GM18858 (cell line): ENCODE data around the gene ERMAP.

Experiments used
- ATAC-seq: cut with Tn5 transposase; IDR thresholded peaks from one replicate; pipeline ENCODE4 v1.9.1; 2021; ENCODE audit not compliant: unreplicated experiment

Gene ERMAP

DNA sequence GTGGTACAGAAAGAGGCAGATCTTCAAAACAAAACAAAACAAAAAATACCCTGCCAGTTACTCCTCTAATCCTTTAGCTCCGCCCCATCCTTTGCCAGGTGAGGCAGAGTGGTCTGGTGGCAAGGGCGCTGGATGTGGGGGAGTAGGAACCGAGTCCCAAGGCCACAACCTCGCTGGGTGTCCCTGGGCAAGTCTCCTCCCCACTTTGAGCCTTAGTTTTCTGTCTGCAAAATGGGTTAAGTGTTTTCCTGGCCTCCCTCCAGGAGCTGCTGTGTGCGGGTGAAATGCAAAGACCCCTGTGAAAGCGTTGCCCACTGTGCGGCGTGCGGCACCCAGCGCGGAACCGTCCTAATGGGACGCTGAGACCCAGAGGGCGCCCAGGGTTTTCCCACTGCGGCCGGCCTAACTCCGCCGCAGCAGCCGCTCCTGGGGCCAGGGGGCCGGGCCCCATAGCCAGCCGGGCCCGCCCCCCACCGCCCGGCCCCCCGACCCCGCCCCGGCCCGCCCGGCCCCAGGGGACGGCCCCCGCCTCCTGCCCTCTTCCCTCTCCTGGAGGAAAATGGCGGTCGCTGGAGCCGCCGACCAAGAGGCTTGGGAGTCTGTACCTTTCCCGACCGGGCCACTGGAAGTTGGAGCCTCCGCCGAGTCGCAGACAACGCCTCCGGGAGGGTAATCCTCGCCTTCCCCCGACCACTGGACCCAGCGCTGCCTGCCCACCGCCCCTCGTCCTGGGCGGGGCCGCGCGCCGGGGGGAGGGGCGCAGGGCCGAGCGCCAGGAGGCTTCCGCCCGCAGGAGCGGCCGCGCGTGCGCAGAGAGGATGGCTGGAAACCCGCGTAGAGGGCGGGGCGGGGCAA, at the start of gene ERMAP, which contains the start of gene SVBP:
Gene ERMAP, plus strand, starts transcription at position 538 of the 855 bp plus-strand sequence. CDS start 13,327 bp downstream, outside the sequence.
Gene SVBP, minus strand, starts transcription at position 813 of the 855 bp plus-strand sequence. CDS start 853 bp downstream, outside the sequence.
- no peak for ATAC-seq

DNA sequence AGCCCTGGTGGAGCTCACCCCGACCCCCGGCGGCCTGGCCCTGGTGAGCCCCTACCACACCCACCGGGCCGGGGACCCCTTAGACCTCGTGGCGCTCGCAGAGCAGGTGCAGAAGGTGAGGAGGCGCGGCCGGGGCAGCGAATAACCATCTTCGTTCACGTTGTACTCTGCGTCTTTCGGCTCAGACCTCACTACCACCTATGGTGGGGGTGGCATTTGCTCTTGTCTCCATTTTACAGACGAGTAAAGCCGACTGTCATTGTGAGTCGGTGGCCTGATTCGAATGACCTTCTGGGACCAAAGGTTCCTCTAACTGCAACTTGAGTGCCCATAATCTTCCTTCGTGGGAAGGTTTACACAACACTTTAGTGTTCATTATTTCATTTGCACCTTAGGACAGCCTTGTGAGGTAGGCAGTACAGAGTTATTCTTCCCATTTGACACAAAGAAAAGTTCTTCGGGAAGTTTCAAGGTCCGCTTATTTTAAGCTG, 49.4 kb upstream of the ERMAP start:
- peak; percentile 10 for ATAC-seq

DNA sequence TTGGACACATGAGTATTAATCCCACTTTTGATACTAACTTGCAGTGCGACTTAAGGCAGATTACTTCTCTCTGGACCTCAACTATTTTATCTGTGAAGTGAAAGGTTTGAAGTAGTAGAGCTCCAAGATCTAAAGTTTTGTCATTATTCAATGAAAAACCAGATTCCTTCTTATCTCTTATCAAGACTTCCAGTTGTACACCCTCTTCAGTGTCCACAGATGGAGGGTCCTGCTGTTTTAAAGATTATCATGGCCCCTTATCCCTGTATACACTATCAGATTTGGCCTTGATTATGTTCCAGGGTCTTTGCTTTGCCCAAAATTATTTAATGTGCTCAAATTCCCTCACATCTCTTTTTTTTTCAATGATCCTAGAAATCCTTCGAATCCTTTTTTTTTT, 48.8 kb upstream of the ERMAP start:
- ATAC-seq, result no peak

DNA sequence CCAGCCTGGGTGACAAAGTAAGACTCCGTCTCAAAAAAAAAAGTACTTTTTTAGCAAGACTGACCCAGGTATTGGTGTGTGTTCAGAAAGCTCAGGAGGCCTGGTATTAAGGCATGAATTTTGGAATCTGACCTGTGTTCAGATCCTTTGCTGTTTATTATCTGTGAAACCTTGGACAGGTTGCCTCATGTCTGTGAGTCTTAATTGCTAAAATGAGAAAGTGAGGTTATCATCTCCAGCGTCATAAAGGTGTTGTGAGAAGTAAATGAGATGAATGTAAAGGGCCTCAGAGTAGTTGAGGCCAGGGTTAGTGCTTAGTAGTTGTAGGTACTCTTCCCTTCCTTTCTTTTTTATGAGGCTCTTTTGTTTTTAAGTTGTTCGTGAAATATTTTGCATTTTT, 47.1 kb upstream of the ERMAP start:
- no peak for ATAC-seq

DNA sequence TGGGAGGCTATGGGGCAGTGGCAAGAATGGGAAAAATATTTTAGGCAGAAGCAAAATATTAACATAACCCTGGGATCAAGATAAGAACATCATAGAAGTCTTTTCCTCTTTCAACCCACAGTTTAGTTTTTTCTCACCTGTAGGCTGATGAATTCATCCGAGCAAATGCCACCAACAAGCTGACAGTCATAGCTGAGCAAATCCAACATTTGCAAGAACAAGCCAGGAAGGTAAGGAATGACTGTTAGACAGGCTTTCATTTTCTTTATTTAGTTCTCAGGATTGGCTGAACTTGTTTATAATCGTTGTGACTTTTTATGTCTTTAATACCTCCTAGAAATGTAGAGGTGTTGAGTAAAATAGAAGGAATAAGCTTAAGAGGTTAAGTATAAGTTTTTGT, 43.5 kb upstream of the ERMAP start:
- no peak for ATAC-seq

DNA sequence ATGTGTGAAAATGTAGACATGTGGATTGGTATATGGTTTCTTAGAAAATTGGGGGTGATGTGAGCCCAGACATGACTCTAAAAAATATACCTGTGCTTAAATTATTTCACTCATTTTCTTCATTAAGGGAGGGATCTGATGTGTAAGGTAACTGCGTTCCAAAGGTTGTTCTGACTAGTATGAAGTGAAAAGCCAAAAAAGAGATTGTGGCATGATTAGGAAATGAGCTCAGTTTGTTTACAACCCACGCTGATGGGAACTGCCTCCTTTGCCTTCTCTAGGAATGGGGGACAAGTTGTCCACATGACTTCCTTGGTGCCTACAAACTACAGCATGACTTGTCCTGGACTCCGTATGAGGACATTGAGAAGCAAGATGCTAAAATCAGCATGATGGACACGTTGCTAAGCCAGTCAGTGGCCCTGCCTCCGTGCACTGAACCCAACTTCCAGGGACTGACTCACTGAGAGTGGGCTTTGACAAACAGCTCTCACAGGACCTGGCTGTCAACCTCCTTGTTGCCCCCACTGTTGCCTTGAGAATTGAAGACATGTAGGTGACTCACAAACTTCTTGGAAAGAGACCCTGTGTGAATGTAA, 41.9 kb upstream of the ERMAP start:
- no peak for ATAC-seq

DNA sequence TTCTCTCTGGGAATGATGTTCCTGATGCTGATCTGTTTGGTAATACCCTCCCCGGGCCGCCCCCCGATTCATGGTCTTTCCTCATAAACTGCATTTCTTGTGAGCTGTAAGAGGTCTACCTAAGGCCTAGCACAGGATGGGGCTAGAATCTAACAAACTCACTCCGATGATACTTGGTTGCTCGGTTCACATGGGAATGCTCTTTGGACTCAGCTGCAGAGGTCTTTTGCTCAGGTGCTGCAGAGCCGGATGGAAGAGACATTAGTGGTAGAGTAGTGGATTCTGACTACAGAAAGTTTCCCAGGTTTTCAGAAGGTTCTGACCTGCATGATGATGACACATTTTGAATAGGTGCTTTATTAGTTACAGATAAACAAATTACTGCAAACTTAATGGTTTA, 40.4 kb upstream of the ERMAP start:
- no peak for ATAC-seq

DNA sequence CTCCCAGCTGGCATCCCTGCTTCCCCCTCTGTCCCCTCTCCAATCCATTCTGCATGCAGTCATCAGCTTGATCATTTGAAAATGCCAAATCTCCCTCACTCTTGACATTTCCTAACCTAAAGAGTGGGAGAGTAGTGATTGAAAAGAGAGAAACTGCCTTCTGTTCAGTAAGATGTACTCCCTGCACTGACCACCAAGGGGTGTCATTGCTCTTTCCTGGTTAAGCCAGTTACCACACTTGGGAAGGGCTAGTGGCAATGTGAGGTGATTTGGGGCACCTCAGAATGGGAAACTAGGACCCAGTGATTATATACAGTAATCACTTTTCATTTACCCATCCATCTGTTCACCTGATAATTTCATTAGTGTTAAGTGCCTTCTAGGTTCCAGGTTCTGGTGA, 39.1 kb upstream of the ERMAP start:
- no peak for ATAC-seq

DNA sequence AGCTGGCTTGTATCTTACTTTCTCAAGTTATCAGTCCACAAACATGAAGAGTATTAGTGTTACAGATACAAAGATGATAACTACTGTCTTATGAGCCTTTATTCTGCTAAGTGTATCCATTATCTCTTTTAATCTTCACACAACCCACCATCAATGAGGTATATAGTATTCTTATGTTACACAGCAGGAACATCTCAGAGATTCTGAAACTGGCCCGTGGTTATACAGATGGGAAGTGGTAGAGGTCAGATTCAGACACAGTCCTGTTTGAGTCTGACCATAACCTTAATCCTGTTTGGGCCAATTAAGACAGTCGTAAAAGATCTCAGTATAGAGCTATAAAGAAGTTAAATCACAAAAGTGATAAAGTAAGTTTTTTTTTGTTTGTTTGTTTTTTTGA, 37.2 kb upstream of the ERMAP start:
- no peak for ATAC-seq

- no peak for ATAC-seq
Measured at GRCh38 chr1:42780176-42780575, 36.7 kb upstream of the ERMAP start.

DNA sequence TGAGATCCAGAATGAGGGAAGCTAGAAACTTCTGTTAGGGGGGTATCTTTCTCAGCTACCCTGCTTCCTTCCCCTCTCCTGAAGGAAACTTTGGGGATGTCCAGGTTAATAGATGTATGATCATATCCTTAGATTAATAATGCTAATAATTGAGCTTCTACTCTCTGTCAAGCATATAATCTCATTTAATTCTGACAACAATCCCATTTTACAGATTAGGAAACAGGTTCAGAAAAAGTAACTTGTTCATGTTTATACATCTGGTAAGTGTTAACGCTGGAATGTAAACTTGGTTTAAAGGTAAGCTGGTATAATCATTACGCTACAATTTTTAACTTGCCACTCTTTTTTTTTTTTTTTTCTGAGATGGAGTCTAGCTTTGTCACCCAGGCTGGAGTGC, 33.8 kb upstream of the ERMAP start:
- no peak for ATAC-seq

- no peak for ATAC-seq
Measured at GRCh38 chr1:42784547-42784945, 32.4 kb upstream of the ERMAP start.

DNA sequence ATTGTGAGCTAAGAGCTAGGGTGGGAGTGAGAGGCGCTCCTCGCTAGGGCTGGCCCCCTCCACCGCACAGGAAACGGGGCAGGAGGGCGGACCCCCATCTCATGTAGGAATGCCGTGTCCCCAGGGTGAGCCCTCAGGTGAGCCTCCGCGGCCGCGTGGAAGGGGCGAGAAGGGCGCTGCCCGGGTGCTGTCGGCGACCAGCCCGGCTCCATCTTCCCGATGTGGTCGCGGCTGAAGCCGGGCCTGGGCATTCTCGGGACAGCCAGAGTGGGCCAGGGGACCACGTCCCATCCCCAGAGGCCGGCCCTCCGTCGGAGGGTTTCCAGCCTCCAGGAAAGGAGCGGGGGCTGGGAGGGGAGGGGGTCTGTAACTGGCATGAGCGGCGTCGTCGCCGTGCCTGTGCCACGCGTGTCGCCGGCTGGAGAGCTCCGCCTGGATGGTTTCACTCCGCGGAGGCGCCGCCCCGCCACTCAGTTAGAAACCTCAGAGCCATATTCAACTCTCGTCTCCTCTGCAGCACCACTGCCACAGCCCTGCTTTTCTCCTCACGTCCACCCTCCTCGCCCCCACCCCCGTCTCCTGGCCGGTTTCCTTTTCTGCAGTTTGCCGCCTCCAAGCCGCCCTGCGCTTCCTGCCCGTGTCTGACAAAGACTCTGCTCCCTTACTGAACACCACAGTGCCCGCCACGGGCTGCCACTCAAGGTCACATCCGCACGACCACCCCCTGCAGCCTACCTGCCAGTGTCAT, 31.8 kb upstream of the ERMAP start, which contains the start of gene TMEM269:
Gene TMEM269, plus strand, starts transcription at position 46 of the 748 bp plus-strand sequence. CDS start 4,903 bp downstream, outside the sequence.
- ATAC-seq, result no peak

DNA sequence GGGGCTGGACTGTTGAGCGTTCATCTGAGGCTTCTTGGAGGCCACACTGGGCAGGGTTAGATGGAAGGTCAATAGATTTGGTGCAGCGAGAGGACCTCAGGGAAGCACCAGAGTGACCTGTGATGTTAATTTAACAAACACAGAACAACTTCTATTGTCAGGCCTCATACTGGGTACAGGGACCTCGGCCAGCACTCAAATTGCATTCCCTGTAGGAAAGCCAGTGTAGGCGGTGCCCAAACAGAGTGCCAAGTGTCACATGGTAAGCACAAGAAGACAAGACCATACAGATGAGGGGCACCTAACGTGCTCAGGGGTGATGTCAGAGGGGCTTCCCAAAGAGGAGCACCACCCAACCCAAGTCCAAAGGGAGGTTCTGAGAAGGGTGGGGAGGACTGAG, 30.8 kb upstream of the ERMAP start:
- ATAC-seq, result no peak

- ATAC-seq, result no peak
Measured at GRCh38 chr1:42788021-42788420, 28.9 kb upstream of the ERMAP start.

DNA sequence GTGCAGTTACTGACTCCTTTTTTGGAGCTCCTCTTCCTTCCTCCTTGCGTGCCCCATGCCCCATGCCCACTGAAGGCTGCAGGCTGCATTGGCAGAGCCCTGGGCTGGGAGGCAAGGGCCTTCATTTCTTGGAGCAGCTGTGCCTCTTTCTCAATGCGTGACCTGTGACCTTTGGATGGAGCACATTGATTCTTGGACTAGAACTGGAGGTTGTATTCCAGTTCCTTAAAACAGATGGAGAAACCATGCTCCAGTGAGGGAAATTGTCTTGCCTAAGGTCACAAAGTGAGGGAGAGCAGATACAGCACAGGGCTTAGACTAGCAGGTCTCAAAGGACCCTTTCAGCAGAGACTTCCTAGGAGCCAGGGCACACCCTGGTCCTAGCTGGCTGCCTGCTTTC, 23.1 kb upstream of the ERMAP start:
- ATAC-seq, result no peak

DNA sequence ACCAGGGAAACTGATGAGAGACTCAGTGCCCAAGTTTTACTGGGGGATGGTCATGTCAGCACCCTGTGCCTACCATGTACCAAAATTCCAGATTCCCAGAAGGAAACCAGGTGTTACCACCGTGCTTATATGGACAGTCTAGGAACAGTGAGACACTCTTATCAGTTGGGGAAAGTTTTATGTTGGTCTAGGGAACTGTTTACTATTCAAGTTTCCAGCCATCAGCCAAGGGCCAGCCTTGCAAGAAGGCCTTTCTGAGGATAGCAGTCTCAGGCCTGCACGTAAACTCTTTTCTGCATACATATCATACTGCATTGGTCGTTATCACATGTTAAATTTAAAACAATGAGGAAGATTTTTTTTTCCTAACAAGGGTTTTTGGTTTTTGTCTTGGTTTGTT, 19.5 kb upstream of the ERMAP start:
- no peak for ATAC-seq

GRCh38 chr1:42797979-42798378, 18.9 kb upstream of the ERMAP start:
- ATAC-seq, result no peak

GRCh38 chr1:42801832-42802473, 15.0 kb upstream of the ERMAP start:
- no peak for ATAC-seq

- no peak for ATAC-seq
Measured at GRCh38 chr1:42806171-42806570, 10.8 kb upstream of the ERMAP start.

DNA sequence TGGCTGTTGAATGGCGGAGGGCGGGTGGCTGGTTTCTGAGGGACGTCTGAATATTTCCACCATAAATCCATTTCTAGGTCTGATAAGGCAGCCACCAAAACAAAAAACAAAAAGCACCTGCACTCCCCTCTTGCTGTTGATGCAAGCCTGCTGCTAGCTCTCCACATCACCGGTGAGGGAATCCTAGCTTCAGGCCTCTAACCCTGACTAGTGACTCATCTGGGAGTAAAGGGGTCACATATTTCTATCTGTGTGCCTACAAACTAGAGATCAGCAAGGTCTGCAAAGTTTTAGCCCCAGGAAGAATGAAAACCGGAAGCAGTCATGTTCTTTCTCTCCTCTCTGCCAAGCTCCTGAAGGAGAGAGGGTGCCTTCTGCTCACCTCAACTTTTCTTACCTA, 10.3 kb upstream of the ERMAP start:
- no peak for ATAC-seq
